SH-SY5Y (cell line): ENCODE data around the gene ODAD3.

Experiments used
- GATA2 ChIP-seq: IDR thresholded peaks from 2 replicates; pipeline ENCODE4 v1.6.1; 2011; ENCODE audit warnings: mild to moderate bottlenecking, low read depth, low read length
- GATA3 ChIP-seq: IDR thresholded peaks from 2 replicates; pipeline ENCODE4 v1.6.1; 2011; ENCODE audit warnings: low read depth, mild to moderate bottlenecking, low read length, moderate library complexity

GRCh38 chr19:11448410-11448809, 13.5 kb upstream of the ODAD3 start:
- no peak for TF ChIP-seq GATA2
- no peak for TF ChIP-seq GATA3
